HUES48 (cell line): ENCODE results near the gene RHOG.

Experiments used
- H3K27ac ChIP-seq: one replicate; pipeline ENCODE4 v1.7.0; 2013; ENCODE audit warnings: low read depth, low read length, inconsistent platforms
- H3K27me3 ChIP-seq: 2 replicates; pipeline ENCODE4 v1.6.1; 2013; ENCODE audit warnings: mild to moderate bottlenecking, low read length; ENCODE audit not compliant: control insufficient read depth, insufficient read depth
- H3K36me3 ChIP-seq: 2 replicates; pipeline ENCODE4 v1.6.1; 2013; ENCODE audit warnings: low read length; ENCODE audit not compliant: control insufficient read depth, insufficient read depth
- H3K4me1 ChIP-seq: 2 replicates; pipeline ENCODE4 v1.6.1; 2013; ENCODE audit warnings: mild to moderate bottlenecking, low read length; ENCODE audit not compliant: control insufficient read depth, insufficient read depth
- H3K4me3 ChIP-seq: 2 replicates; pipeline ENCODE4 v1.5.1; 2013; ENCODE audit warnings: mild to moderate bottlenecking, low read depth, low read length
- H3K9ac ChIP-seq: 2 replicates; pipeline ENCODE4 v1.6.1; 2013; ENCODE audit warnings: mild to moderate bottlenecking, low read depth, low read length, moderate library complexity
- H3K9me3 ChIP-seq: 2 replicates; pipeline ENCODE4 v1.6.1; 2013; ENCODE audit warnings: low read length; ENCODE audit not compliant: control insufficient read depth, insufficient read depth

The RHOG gene

GRCh38 chr11:3845246-3845645, 4.5 kb upstream of the RHOG start:
- Histone ChIP-seq H3K27me3 (no peaks in the 10 kb centered on the region), H3K9ac (no peak overlapping the region), H3K36me3 (no peaks in the 10 kb centered on the region), H3K4me3 (no peak overlapping the region), H3K9me3 (no peaks in the 10 kb centered on the region), H3K4me1 (peaks cover 6% of the 10 kb centered on the region; the same call in 1 of the 2 replicates), H3K27ac (no peak overlapping the region)

- Histone ChIP-seq H3K27me3 (no peaks in the 10 kb centered on the region), H3K4me1 (peaks cover 11% of the 10 kb centered on the region), H3K27ac (no peak overlapping the region), H3K36me3 (no peaks in the 10 kb centered on the region), H3K9ac (no peak overlapping the region), H3K9me3 (no peaks in the 10 kb centered on the region), H3K4me3 (no peak overlapping the region)
Measured at GRCh38 chr11:3843326-3843725, 2.6 kb upstream of the RHOG start.

- Histone ChIP-seq H3K27me3 (no peaks in the 10 kb centered on the region), H3K9ac (no peak overlapping the region; the same call in 1 of the 2 replicates), H3K36me3 (no peaks in the 10 kb centered on the region), H3K4me1 (peaks cover 17% of the 10 kb centered on the region), H3K9me3 (no peaks in the 10 kb centered on the region), H3K27ac (peak overlapping the region; percentile 69), H3K4me3 (peak overlapping the region; percentile 61)
Measured at GRCh38 chr11:3841426-3842350, 929 bp upstream of the RHOG start.

- peak overlapping the region; percentile 88 for H3K4me3 ChIP-seq
- no peaks in the 10 kb centered on the region for H3K9me3 ChIP-seq
- peak overlapping the region; percentile 13; the same call in 1 of the 2 replicates for H3K9ac ChIP-seq
- no peaks in the 10 kb centered on the region for H3K27me3 ChIP-seq
- H3K27ac ChIP-seq: peak overlapping the region; percentile 47
- peaks cover under 1% of the 10 kb centered on the region; the same call in 1 of the 2 replicates for H3K36me3 ChIP-seq
- peaks cover 20% of the 10 kb centered on the region for H3K4me1 ChIP-seq
Measured at GRCh38 chr11:3840004-3840869, 522 bp downstream of the RHOG start.

GRCh38 chr11:3838504-3838903, 2.3 kb downstream of the RHOG start:
- Histone ChIP-seq H3K27ac (no peak overlapping the region), H3K9ac (no peak overlapping the region), H3K36me3 (peaks cover 4% of the 10 kb centered on the region; the same call in 1 of the 2 replicates), H3K4me3 (no peak overlapping the region), H3K27me3 (no peaks in the 10 kb centered on the region), H3K9me3 (no peaks in the 10 kb centered on the region), H3K4me1 (peaks cover 31% of the 10 kb centered on the region)

GRCh38 chr11:3837793-3838192, 3.0 kb downstream of the RHOG start:
- H3K36me3 ChIP-seq: peaks cover 6% of the 10 kb centered on the region; the same call in 1 of the 2 replicates
- H3K9me3 ChIP-seq: no peaks in the 10 kb centered on the region
- H3K4me3 ChIP-seq: no peak overlapping the region
- no peak overlapping the region for H3K27ac ChIP-seq
- H3K9ac ChIP-seq: no peak overlapping the region
- H3K27me3 ChIP-seq: no peaks in the 10 kb centered on the region
- peaks cover 31% of the 10 kb centered on the region for H3K4me1 ChIP-seq

GRCh38 chr11:3836903-3837302, 3.9 kb downstream of the RHOG start:
- H3K36me3 ChIP-seq: peaks cover 9% of the 10 kb centered on the region; the same call in 1 of the 2 replicates
- no peak overlapping the region for H3K9ac ChIP-seq
- no peak overlapping the region for H3K4me3 ChIP-seq
- no peaks in the 10 kb centered on the region for H3K27me3 ChIP-seq
- H3K27ac ChIP-seq: no peak overlapping the region
- peaks cover 29% of the 10 kb centered on the region for H3K4me1 ChIP-seq
- H3K9me3 ChIP-seq: no peaks in the 10 kb centered on the region

- Histone ChIP-seq H3K4me3 (no peak overlapping the region), H3K27ac (no peak overlapping the region), H3K27me3 (no peaks in the 10 kb centered on the region), H3K36me3 (peaks cover 9% of the 10 kb centered on the region; the same call in 1 of the 2 replicates), H3K9me3 (no peaks in the 10 kb centered on the region), H3K4me1 (peaks cover 26% of the 10 kb centered on the region), H3K9ac (no peak overlapping the region)
Measured at GRCh38 chr11:3835751-3836150, 5.0 kb downstream of the RHOG start.

- Histone ChIP-seq H3K4me1 (peaks cover 24% of the 10 kb centered on the region), H3K36me3 (peaks cover 12% of the 10 kb centered on the region), H3K4me3 (no peak overlapping the region)
Measured at GRCh38 chr11:3834664-3835461, 5.9 kb downstream of the RHOG start.

GRCh38 chr11:3834349-3834663, 6.5 kb downstream of the RHOG start:
- H3K27ac ChIP-seq: no peak overlapping the region
- H3K36me3 ChIP-seq: peaks cover 12% of the 10 kb centered on the region
- H3K4me1 ChIP-seq: peaks cover 20% of the 10 kb centered on the region; the same call in 1 of the 2 replicates
- no peaks in the 10 kb centered on the region for H3K27me3 ChIP-seq
- no peaks in the 10 kb centered on the region for H3K9me3 ChIP-seq
- no peak overlapping the region for H3K9ac ChIP-seq
- no peak overlapping the region for H3K4me3 ChIP-seq

More at GRCh38 chr11:3834664-3835461, 5.9 kb downstream of the RHOG start:
- H3K27ac ChIP-seq: no peak overlapping the region
- no peaks in the 10 kb centered on the region for H3K9me3 ChIP-seq
- H3K9ac ChIP-seq: no peak overlapping the region
- no peaks in the 10 kb centered on the region for H3K27me3 ChIP-seq
